Retinal pigment epithelial cell (primary cell): ENCODE results near the gene PPP2R2C.

ENCODE experiments used
- DNase-seq: peaks from one replicate; pipeline ENCODE4 v3.0.0-alpha.2; 2010; ENCODE audit warnings: low read depth
- H3K4me3 ChIP-seq: 2 replicates; pipeline ENCODE4 v1.5.1; 2011; ENCODE audit warnings: mild to moderate bottlenecking, low read length, control low read depth, moderate library complexity
- CTCF ChIP-seq: conservative IDR thresholded peaks from 2 replicates; pipeline ENCODE4 v1.5.1; 2011; ENCODE audit warnings: low read depth, low read length, control low read depth, inconsistent platforms

Gene PPP2R2C

DNA sequence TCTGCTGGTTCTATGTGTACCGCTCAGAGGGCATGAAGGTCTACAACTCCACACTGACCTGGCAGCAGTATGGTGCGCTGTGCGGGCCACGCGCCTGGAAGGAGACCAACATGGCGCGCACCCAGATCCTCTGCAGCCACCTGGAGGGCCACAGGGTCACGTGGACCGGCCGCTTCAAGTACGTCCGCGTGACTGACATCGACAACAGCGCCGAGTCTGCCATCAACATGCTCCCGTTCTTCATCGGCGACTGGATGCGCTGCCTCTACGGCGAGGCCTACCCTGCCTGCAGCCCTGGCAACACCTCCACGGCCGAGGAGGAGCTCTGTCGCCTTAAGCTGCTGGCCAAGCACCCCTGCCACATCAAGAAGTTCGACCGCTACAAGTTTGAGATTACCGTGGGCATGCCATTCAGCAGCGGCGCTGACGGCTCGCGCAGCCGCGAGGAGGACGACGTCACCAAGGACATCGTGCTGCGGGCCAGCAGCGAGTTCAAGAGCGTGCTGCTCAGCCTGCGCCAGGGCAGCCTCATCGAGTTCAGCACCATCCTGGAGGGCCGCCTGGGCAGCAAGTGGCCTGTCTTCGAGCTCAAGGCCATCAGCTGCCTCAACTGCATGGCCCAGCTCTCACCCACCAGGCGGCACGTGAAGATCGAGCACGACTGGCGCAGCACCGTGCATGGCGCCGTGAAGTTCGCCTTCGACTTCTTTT is 170.5 kb downstream of the PPP2R2C start:
- H3K4me3 ChIP-seq = no peak overlapping the region
- TF ChIP-seq CTCF = no peak
- no peak for DNase-seq

GRCh38 chr4:6301051-6301731 is 171.2 kb downstream of the PPP2R2C start:
- no peak overlapping the region for H3K4me3 ChIP-seq
- no peak for DNase-seq
- no peak for TF ChIP-seq CTCF

GRCh38 chr4:6300359-6300758 is 172.1 kb downstream of the PPP2R2C start:
- TF ChIP-seq CTCF = no peak
- no peak overlapping the region for H3K4me3 ChIP-seq
- DNase-seq = no peak

DNA sequence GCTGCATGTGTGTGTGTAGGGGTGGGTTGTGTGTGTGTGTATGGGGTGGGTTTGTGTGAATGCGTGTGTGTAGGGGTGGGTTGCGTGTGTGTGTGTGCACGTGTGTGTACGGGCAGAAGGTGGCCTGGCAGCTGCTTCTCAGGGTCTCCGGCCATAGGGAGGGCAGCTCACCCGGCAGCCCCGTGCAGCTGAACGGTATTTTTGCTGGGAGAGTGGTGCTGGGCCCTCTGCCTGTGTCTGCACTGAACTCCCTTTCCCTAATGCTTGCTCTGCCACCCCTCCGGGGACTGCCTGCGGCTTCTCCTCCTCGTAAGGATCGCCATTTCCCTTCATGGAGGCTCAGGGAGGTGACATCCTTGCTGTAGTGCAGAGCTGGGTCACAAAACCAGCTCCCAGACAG is 172.5 kb downstream of the PPP2R2C start:
- no peak overlapping the region for H3K4me3 ChIP-seq
- TF ChIP-seq CTCF = no peak
- DNase-seq = no peak

DNA sequence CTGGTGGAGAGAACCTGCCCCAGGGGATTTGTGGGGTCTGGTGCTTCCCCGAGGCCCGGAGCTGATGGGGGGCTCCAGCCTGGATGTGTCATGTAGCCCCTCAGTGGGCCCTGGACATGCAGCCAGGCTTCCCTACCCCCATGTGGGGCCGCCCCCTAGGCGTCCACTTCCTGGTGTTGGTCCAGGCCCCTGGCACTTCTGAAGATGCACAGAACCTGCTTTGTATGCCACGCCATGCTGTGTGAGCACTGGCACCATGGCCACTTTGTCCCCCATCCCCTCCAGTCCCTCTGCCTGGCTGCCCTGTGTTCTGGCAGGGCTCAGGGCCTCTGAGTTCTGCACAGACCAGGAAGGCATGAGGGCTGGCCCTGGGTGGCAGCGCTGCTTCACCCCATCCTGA is 173.6 kb downstream of the PPP2R2C start:
- no peak for DNase-seq
- no peak for TF ChIP-seq CTCF
- no peak overlapping the region for H3K4me3 ChIP-seq

DNA sequence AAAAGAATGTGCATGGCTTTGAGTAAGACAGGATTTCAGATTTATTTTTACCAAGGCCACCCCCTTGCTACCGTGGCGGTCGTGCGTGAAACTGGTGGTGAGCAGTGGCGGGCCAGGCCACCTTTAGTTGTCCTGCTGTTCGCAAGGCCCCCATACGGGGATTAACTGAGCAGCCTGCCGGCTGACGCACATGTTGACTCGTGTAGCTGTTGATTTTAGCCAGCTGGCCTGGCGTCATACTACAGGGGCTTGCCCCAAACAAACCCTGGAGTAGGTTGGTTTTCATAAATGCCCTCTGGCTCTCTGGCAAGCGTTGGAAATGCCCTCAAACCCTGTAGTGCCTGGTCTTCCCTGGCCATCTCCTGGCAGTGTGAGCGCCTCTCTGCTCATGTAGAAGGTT is 174.4 kb downstream of the PPP2R2C start:
- TF ChIP-seq CTCF = no peak
- H3K4me3 ChIP-seq = no peak overlapping the region
- DNase-seq = no peak

GRCh38 chr4:6297266-6297815 is 175.1 kb downstream of the PPP2R2C start:
- no peak for TF ChIP-seq CTCF
- no peak overlapping the region for H3K4me3 ChIP-seq
- DNase-seq = no peak
